A673 (cell line): ENCODE results near the gene LDB3.

ENCODE experiments used
- EZH2 ChIP-seq: fragments of 200-600 bp; sonication (generic); IDR thresholded peaks from 2 replicates; pipeline ENCODE4 v1.6.1; 2017; ENCODE audit warnings: borderline replicate concordance, low read depth, mild to moderate bottlenecking, mixed read lengths, antibody characterized with exemption, low read length; ENCODE audit not compliant: poor library complexity, severe bottlenecking
- TF ChIP-seq, protein P1 (sequence below): fragments of 300-800, 200-600 bp; sonication (generic); conservative IDR thresholded peaks from 2 replicates; pipeline ENCODE4 v1.5.1; 2017; ENCODE audit warnings: low read depth, mild to moderate bottlenecking, antibody characterized with exemption, low read length, moderate library complexity, mixed read lengths

DNA sequence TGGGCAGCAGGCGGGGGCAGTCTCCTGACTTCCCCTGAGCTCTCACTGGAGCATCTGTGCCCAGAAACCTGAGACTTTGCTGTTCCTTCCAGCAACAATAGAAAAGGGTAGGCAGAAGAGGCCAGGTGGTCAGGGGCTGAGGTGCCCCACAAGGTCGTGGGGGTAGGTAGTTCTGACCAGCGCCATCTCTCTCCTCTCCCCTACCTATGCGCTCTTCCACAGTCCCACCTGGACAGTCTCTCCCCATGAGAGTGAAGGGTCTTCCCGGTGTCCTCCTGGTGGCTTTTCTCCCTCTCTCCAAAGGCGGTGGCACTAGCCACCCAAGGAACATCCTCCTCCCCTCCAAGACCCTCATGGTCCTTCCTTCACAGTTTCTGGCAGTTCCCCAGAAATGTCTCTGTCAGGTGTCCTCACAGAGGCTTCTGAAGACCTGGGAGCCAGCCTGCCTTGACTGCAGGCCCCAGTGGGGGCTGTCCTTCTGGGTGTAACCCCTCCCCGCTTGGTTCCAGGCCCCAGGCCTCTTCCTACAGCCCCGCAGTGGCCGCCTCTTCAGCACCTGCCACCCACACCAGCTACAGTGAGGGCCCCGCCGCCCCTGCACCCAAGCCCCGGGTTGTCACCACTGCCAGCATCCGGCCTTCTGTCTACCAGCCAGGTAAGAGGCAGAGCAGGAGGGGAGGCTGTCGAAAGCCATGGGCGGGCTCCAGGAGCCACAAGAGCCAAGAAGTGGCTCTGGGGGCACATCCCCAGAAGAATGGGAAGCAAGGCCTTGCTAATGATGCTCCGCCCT lies 41.3 kb downstream of the LDB3 start:
- TF ChIP-seq, protein P1, sequence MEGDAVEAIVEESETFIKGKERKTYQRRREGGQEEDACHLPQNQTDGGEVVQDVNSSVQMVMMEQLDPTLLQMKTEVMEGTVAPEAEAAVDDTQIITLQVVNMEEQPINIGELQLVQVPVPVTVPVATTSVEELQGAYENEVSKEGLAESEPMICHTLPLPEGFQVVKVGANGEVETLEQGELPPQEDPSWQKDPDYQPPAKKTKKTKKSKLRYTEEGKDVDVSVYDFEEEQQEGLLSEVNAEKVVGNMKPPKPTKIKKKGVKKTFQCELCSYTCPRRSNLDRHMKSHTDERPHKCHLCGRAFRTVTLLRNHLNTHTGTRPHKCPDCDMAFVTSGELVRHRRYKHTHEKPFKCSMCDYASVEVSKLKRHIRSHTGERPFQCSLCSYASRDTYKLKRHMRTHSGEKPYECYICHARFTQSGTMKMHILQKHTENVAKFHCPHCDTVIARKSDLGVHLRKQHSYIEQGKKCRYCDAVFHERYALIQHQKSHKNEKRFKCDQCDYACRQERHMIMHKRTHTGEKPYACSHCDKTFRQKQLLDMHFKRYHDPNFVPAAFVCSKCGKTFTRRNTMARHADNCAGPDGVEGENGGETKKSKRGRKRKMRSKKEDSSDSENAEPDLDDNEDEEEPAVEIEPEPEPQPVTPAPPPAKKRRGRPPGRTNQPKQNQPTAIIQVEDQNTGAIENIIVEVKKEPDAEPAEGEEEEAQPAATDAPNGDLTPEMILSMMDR: no peak
- TF ChIP-seq EZH2: no peak
